H1 (cell line): ENCODE measurements around the gene FGD5. TPM values are rescaled to one million over a fixed set of nuclear protein-coding genes. Genes with fewer than 3 reads are reported as not detected.
A peak's percentile ranks its signal among the peaks of the same experiment; 100 is the strongest.

ENCODE experiments used
- CTCF ChIA-PET: fragments of 300-600 bp; sonication (Branson Sonifier 250); formaldehyde crosslinking; loops from one replicate; lab custom pipeline; 2021; ENCODE audit not compliant: partially characterized antibody; lab: Charles Lee
- POLR2A ChIA-PET: fragments of 300-600 bp; sonication (Branson Sonifier 250); formaldehyde crosslinking; loops from one replicate; lab custom pipeline; 2021; ENCODE audit warnings: inconsistent platforms; ENCODE audit not compliant: partially characterized antibody; lab: Charles Lee
- DNase-seq, 2 experiments: peaks; one replicate each; pipeline versions ENCODE4 v3.0.0 to v3.0.0-alpha.2; 2010 to 2022; ENCODE audit warnings: low spot score in 2 of 2, low read depth in 1 of 2, mixed read lengths in 1 of 2
- FAIRE-seq: peaks from 2 replicates; lab custom pipeline; 2011; peaks lifted over from hg19 to GRCh38; lab: Jason Lieb, UNC
- H2AFZ ChIP-seq: 2 replicates; pipeline ENCODE4 v1.8.1; 2012; ENCODE audit warnings: low read length, inconsistent platforms
- H2AK5ac ChIP-seq: 2 replicates; pipeline ENCODE4 v1.6.1; 2013; ENCODE audit warnings: low read depth, low read length
- H2BK120ac ChIP-seq: replicated peaks from 2 replicates; pipeline ENCODE3; 2013; ENCODE audit warnings: low read depth, low read length, inconsistent platforms
- H2BK12ac ChIP-seq: 2 replicates; pipeline ENCODE4 v1.6.1; 2013; ENCODE audit warnings: low read depth, low read length
- H2BK15ac ChIP-seq: 2 replicates; pipeline ENCODE4 v1.6.1; 2013; ENCODE audit warnings: low read length
- H2BK20ac ChIP-seq: 2 replicates; pipeline ENCODE4 v1.6.1; 2013; ENCODE audit warnings: low read length
- H2BK5ac ChIP-seq: 2 replicates; pipeline ENCODE4 v1.6.1; 2013; ENCODE audit warnings: low read depth, low read length
- H3K14ac ChIP-seq: 2 replicates; pipeline ENCODE4 v1.6.1; 2013; ENCODE audit warnings: inconsistent platforms; ENCODE audit not compliant: insufficient read length
- H3K18ac ChIP-seq: 2 replicates; pipeline ENCODE4 v1.6.1; 2013; ENCODE audit warnings: low read length; ENCODE audit errors: extremely low read depth
- H3K23ac ChIP-seq: 2 replicates; pipeline ENCODE4 v1.6.1; 2013; ENCODE audit warnings: inconsistent platforms; ENCODE audit not compliant: insufficient read length
- H3K23me2 ChIP-seq: 2 replicates; pipeline ENCODE4 v1.6.1; 2013; ENCODE audit warnings: low read depth, low read length
- H3K27ac ChIP-seq: 2 replicates; pipeline ENCODE4 v1.6.1; 2011; ENCODE audit warnings: low read depth, low read length, inconsistent platforms
- H3K27me3 ChIP-seq, 4 experiments: replicated peaks in 1 of 4; 1 replicate in 1 of 4; 2 replicates in 3 of 4; pipeline versions ENCODE4 v1.6.1 to v1.8.1; 2011 to 2013; ENCODE audit warnings: low read length in 3 of 4, mild to moderate bottlenecking in 3 of 4, inconsistent platforms in 2 of 4, mixed read lengths in 2 of 4, moderate library complexity in 1 of 4; ENCODE audit not compliant: control insufficient read depth in 3 of 4, insufficient read depth in 3 of 4; ENCODE audit errors: extremely low read depth in 1 of 4
- H3K36me3 ChIP-seq, 4 experiments: 2 replicates each; pipeline versions ENCODE4 v1.6.1 to v1.8.1; 2011 to 2013; ENCODE audit warnings: mild to moderate bottlenecking in 4 of 4, low read length in 3 of 4, moderate library complexity in 2 of 4, control low read depth in 1 of 4, inconsistent platforms in 1 of 4; ENCODE audit not compliant: insufficient read depth in 4 of 4, control insufficient read depth in 2 of 4
- H3K4ac ChIP-seq: replicated peaks from 2 replicates; pipeline ENCODE3; 2013; ENCODE audit warnings: low read length, low read depth, mixed read lengths, inconsistent platforms; ENCODE audit not compliant: insufficient read length
- H3K4me1 ChIP-seq, 4 experiments: replicated peaks in 1 of 4; 1 replicate in 1 of 4; 2 replicates in 3 of 4; pipeline versions ENCODE4 v1.6.1 to v1.8.1; 2011 to 2013; ENCODE audit warnings: low read length in 3 of 4, inconsistent platforms in 2 of 4, mixed read lengths in 1 of 4; ENCODE audit not compliant: insufficient read depth in 4 of 4, control insufficient read depth in 3 of 4
- H3K4me2 ChIP-seq, 2 experiments: 2 replicates each; pipeline versions ENCODE4 v1.6.1 to v1.8.1; 2011 to 2013; ENCODE audit warnings: low read depth in 2 of 2, low read length in 2 of 2, control low read depth in 1 of 2, inconsistent platforms in 1 of 2, mild to moderate bottlenecking in 1 of 2; ENCODE audit not compliant: insufficient read depth in 1 of 2
- H3K4me3 ChIP-seq, 4 experiments: fragments of 200-600, 300-600 bp in 1 of 4; sonication (generic), shearing (Covaris generic), sonication (Bioruptor Twin) in 1 of 4; 2 replicates each; pipeline versions ENCODE4 v1.5.1 to v1.8.1; 2011 to 2016; ENCODE audit warnings: low read length in 4 of 4, low read depth in 3 of 4, control low read depth in 2 of 4, inconsistent platforms in 2 of 4, mild to moderate bottlenecking in 2 of 4, mixed read lengths in 1 of 4, moderate library complexity in 1 of 4; ENCODE audit not compliant: insufficient read depth in 2 of 4; ENCODE audit errors: extremely low read depth in 1 of 4
- H3K56ac ChIP-seq: replicated peaks from 2 replicates; pipeline ENCODE3; 2013; ENCODE audit warnings: low read depth, mild to moderate bottlenecking, mixed read lengths, low read length, inconsistent platforms; ENCODE audit not compliant: insufficient read length
- H3K79me1 ChIP-seq: 2 replicates; pipeline ENCODE4 v1.6.1; 2013; ENCODE audit warnings: low read depth, low read length, control low read depth
- H3K79me2 ChIP-seq, 2 experiments: 2 replicates each; pipeline versions ENCODE4 v1.6.1 to v1.8.1; 2012 to 2013; ENCODE audit warnings: low read length in 2 of 2, mild to moderate bottlenecking in 2 of 2, inconsistent platforms in 1 of 2; ENCODE audit not compliant: insufficient read depth in 2 of 2, control insufficient read depth in 1 of 2
- H3K9ac ChIP-seq, 4 experiments: replicated peaks in 1 of 4; 1 replicate in 1 of 4; 2 replicates in 3 of 4; pipeline versions ENCODE4 v1.6.1 to v1.8.1; 2011 to 2013; ENCODE audit warnings: low read depth in 3 of 4, low read length in 3 of 4, control low read depth in 2 of 4, mild to moderate bottlenecking in 2 of 4, moderate library complexity in 2 of 4, inconsistent platforms in 1 of 4; ENCODE audit errors: extremely low read depth in 1 of 4
- H3K9me3 ChIP-seq, 2 experiments: 2 replicates each; pipeline versions ENCODE4 v1.6.1 to v1.8.1; 2012 to 2013; ENCODE audit warnings: mild to moderate bottlenecking in 2 of 2, moderate library complexity in 2 of 2, control low read depth in 1 of 2, inconsistent platforms in 1 of 2, low read depth in 1 of 2, low read length in 1 of 2, mixed read lengths in 1 of 2; ENCODE audit not compliant: insufficient read depth in 2 of 2
- H4K20me1 ChIP-seq, 2 experiments: replicated peaks in 1 of 2; 2 replicates each; pipeline versions ENCODE3 to v1.8.1; 2011 to 2013; ENCODE audit warnings: inconsistent platforms in 2 of 2, low read length in 2 of 2, mild to moderate bottlenecking in 1 of 2; ENCODE audit not compliant: insufficient read depth in 2 of 2, control insufficient read depth in 1 of 2
- H4K5ac ChIP-seq: 2 replicates; pipeline ENCODE4 v1.6.1; 2013; ENCODE audit warnings: low read length, low read depth, mixed read lengths, inconsistent platforms; ENCODE audit not compliant: insufficient read length
- H4K8ac ChIP-seq: 2 replicates; pipeline ENCODE4 v1.8.0; 2013; ENCODE audit warnings: mild to moderate bottlenecking, moderate library complexity, low read length, inconsistent platforms; ENCODE audit not compliant: insufficient read depth; ENCODE audit errors: extremely low read depth
- H4K91ac ChIP-seq: replicated peaks from 2 replicates; pipeline ENCODE3; 2013; ENCODE audit warnings: low read length, mixed read lengths, inconsistent platforms; ENCODE audit not compliant: insufficient read length
- BCL11A ChIP-seq, 2 experiments: IDR thresholded peaks; one replicate each; pipeline ENCODE4 v1.6.1; 2011; ENCODE audit warnings: low read depth in 2 of 2, low read length in 2 of 2, mild to moderate bottlenecking in 2 of 2
- EGR1 ChIP-seq: IDR thresholded peaks from 2 replicates; pipeline ENCODE4 v1.6.1; 2011; ENCODE audit warnings: low read depth, low read length, borderline replicate concordance
- HDAC2 ChIP-seq, 2 experiments: fragments of 300-600 bp in 1 of 2; sonication (generic) in 1 of 2; IDR thresholded peaks; 2 replicates each; pipeline ENCODE4 v1.6.1; 2011 to 2012; ENCODE audit warnings: low read depth in 2 of 2, low read length in 2 of 2, mild to moderate bottlenecking in 2 of 2, moderate library complexity in 2 of 2, borderline replicate concordance in 1 of 2, inconsistent platforms in 1 of 2
- KDM4A ChIP-seq: IDR thresholded peaks from one replicate; pipeline ENCODE4 v1.7.1; 2012; ENCODE audit warnings: low read depth, mild to moderate bottlenecking, moderate library complexity, low read length, inconsistent platforms; ENCODE audit not compliant: severe bottlenecking
- RAD21 ChIP-seq, 2 experiments: IDR thresholded peaks in 1 of 2; conservative IDR thresholded peaks in 1 of 2; 2 replicates each; pipeline ENCODE4 v1.6.1; 2011; ENCODE audit warnings: low read depth in 2 of 2, low read length in 2 of 2, improper control_type of control experiment in 1 of 2, inconsistent platforms in 1 of 2, mild to moderate bottlenecking in 1 of 2, moderate library complexity in 1 of 2
- SP1 ChIP-seq: IDR thresholded peaks from 2 replicates; pipeline ENCODE4 v1.6.1; 2011; ENCODE audit warnings: low read depth, low read length
- SUZ12 ChIP-seq: fragments of 200-600 bp; sonication (generic); IDR thresholded peaks from 2 replicates; pipeline ENCODE4 v1.6.1; 2012; ENCODE audit warnings: mild to moderate bottlenecking, inconsistent platforms, low read length, moderate library complexity, mixed read lengths
- TAF1 ChIP-seq: IDR thresholded peaks from 2 replicates; pipeline ENCODE4 v1.6.1; 2011; ENCODE audit warnings: mild to moderate bottlenecking, low read depth, low read length
- TCF12 ChIP-seq: IDR thresholded peaks from 2 replicates; pipeline ENCODE4 v1.6.1; 2011; ENCODE audit warnings: low read depth, mild to moderate bottlenecking, low read length
- WGBS, 2 experiments: shearing (Covaris generic) in 1 of 2; methylation state at CpG; one replicate each; pipeline versions ENCODE4 v1.1.6 to v1.1.7; 2013 to 2015; ENCODE audit warnings: low lambda C conversion rate in 2 of 2, mixed read lengths in 2 of 2, inconsistent platforms in 1 of 2, low coverage in 1 of 2, missing lambda C conversion rate in 1 of 2; ENCODE audit not compliant: insufficient replicate concordance in 2 of 2, insufficient coverage in 1 of 2, insufficient read length in 1 of 2; ENCODE audit errors: extremely low coverage in 1 of 2, missing lambda C conversion rate in 1 of 2; 5-methylcytosine and 5-hydroxymethylcytosine counted together
- polyA plus RNA-seq, 7 experiments: library from polyadenylated mRNA; depleted of rRNA in 3 of 7; stranded (reverse) in 5 of 7; unstranded in 2 of 7; fragments of >200 nt in 5 of 7; fragments of 200-250 nt in 2 of 7; gene quantifications; 1 replicate in 5 of 7; 2 replicates in 1 of 7; 4 replicates in 1 of 7; pipeline versions ENCODE4 v1.2.1 to v1.2.3, GENCODE V29; 2011 to 2013; ENCODE audit warnings: missing spikeins in 2 of 7, mixed read lengths in 2 of 7
- total RNA-seq: library from RNA; stranded (reverse); fragmentation: NEBNext Ultra II Directional; extraction: Animal tissue kit (Norgen Biotek cat#: 25700); gene quantifications from 2 replicates; pipeline ENCODE4 v1.2.1, GENCODE V29; 2021

Gene FGD5
- total and polyA plus RNA-seq, 2 of the 8 experiments (the other 6 are each of a cell fraction or from before 2014, with no cell fraction given), result 4.7 to 14.3 TPM

DNA sequence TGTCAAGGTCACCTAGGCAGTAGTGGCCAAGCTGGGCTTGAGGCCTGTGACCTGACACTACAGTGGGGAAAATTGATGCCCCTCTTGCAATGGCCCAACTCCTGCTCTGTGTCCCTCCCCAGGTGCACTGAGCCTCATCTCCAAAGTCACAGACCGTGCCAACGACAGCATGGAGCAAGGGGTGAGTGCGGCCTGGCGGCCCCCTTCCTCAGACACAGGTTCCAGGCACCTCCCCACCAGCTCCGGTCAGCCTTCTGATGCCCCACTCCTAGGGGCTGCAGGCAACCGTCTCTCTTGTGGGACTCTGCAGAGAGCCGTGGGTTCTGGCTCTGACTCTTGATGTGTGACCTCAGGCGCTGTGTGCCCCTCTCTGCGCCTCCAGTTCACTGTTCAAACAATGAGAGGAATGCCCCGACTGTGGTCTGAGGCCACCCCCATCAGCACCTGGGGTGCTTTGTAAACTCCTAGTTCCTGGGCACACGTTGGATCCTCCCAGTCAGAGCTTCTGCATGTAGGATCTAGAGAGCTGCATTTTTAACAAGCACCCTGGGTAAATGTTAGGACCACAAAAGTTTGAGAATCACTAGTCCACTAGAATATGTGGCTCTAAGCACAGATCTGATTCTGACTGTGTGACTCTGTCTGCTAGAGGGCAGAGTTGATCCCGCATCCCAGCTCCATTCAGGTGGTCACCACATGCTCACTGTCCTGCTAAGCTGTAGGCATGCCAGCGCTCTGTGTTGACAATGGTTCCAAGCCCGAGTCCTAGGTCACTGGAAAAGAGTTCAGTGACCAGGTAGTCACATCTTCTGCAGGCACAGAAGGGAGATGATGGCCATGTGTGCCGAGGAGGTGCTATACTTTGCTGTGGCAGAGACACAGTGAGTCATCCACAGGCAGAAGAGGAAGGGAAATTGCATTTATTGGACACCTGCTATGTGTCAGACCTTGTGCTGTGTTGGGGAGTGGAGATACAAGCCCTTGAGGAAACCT is 82.4 kb downstream of the FGD5 start:
- Histone ChIP-seq H3K27ac (no peak overlapping the region), H2BK5ac (peak overlapping the region; percentile 47; the same call in 1 of the 2 replicates), H2BK12ac (peak overlapping the region; percentile 55; the same call in 1 of the 2 replicates), H3K9me3 (0 out of 4 replicates have a peak, but pooled peaks cover 0 to 4% of the 10 kb centered on the region in 2 experiments), H3K9ac (no peak overlapping the region), H2AK5ac (peak overlapping the region; percentile 91; the same call in 1 of the 2 replicates), H4K8ac (no peak overlapping the region; the same call in 1 of the 2 replicates), H3K4me3 (0 out of 8 replicates have a peak overlapping the region, but pooled peaks of 1 of the 4 experiments have one; percentile 2), H3K23ac (no peak overlapping the region), H3K36me3 (peaks cover 0 to 2% (median 0%) of the 10 kb centered on the region in 4 experiments; a peak in 1 of 8 replicates), H3K4me2 (peak overlapping the region; percentile 22 to 54; a peak in 3 of 4 replicates), H4K5ac (peak overlapping the region; percentile 18), H2BK20ac (peak overlapping the region; percentile 75; the same call in 1 of the 2 replicates), H3K79me2 (no peaks in the 10 kb centered on the region), H3K27me3 (no peaks in the 10 kb centered on the region), H3K4me1 (peaks cover 3 to 26% (median 19%) of the 10 kb centered on the region in 4 experiments), H2BK15ac (peak overlapping the region; percentile 89), H2BK120ac (peak overlapping the region; percentile 85), H4K20me1 (no peaks in the 10 kb centered on the region), H3K56ac (no peak overlapping the region), H4K91ac (peak overlapping the region; percentile 12), H3K18ac (peak overlapping the region; percentile 38), H2AFZ (no peak overlapping the region), H3K4ac (peak overlapping the region; percentile 13), H3K23me2 (no peaks in the 10 kb centered on the region), H3K14ac (no peak overlapping the region), H3K79me1 (no peaks in the 10 kb centered on the region)
- ChIA-PET CTCF (interaction anchor here (0.8 to 23.5 kb wide), 17 partner anchors 13 to 196 kb away, joined by 3 to 337 read pairs (median 6); no protein-coding TSS in a partner anchor), POLR2A (interaction anchor here (0.9 kb wide), 1 partner anchor 46 kb away, joined by 3 read pairs; no protein-coding TSS in a partner anchor)
- FAIRE-seq (no peak), DNase-seq (no peak)
- 68% methylated on average over 15 of the region's 15 CpGs; no CpG with 5 or more reads in 1 of the 2 experiments for WGBS, 2 experiments
- TF ChIP-seq BCL11A (IDR thresholded peaks at IDR 0.05; ENCODE audit: low read depth in 2 of 2, low read length in 2 of 2), result no peak
- TF ChIP-seq RAD21 (IDR thresholded peaks at IDR 0.05 in 1 of 2, conservative IDR thresholded peaks at IDR 0.05 in 1 of 2; ENCODE audit: low read depth in 2 of 2, low read length in 2 of 2), result no peak
- no peak for TF ChIP-seq EGR1
- TF ChIP-seq TCF12, result no peak
- TF ChIP-seq SP1, result no peak
- no peak for TF ChIP-seq KDM4A
- TF ChIP-seq SUZ12, result no peak
- TF ChIP-seq HDAC2 (IDR thresholded peaks at IDR 0.05; ENCODE audit: borderline replicate concordance in 1 of 2, low read depth in 2 of 2, low read length in 2 of 2), result no peak
- TF ChIP-seq TAF1, result no peak
